ENCODE results near the gene EFS.

Gene EFS

GRCh38 chr14:23320584-23321571 is 44.1 kb downstream of the EFS start, which contains the start of gene PABPN1:
TSS of gene PABPN1 (plus strand) at chr14:23321457. CDS start at chr14:23321470, 13 bp downstream.
- H3K27me3 ChIP-seq (ENCODE audit: control insufficient read depth in 1 of 2, insufficient read depth in 2 of 2, low read length in 2 of 2) = no peaks in the 10 kb centered on the region
- peaks cover 21 to 24% of the 10 kb centered on the region in 2 donors for H3K36me3 ChIP-seq (ENCODE audit: control insufficient read depth in 1 of 2, insufficient read depth in 2 of 2, low read length in 2 of 2)
- no peaks in the 10 kb centered on the region for H3K9me3 ChIP-seq (ENCODE audit: control insufficient read depth in 1 of 2, low read length in 2 of 2)
- peak within 1 kb of the TSS; percentile 80 to 92 for H3K9ac ChIP-seq (ENCODE audit: low read depth in 1 of 2, low read length in 2 of 2)
- peak within 1 kb of the TSS; percentile 86 for H3K27ac ChIP-seq (ENCODE audit: low read depth, low read length)
- peaks cover 10 to 23% of the 10 kb centered on the region in 2 donors for H3K4me1 ChIP-seq (ENCODE audit: control insufficient read depth in 1 of 2, insufficient read depth in 2 of 2, low read length in 2 of 2)
- H3K4me3 ChIP-seq (ENCODE audit: low read depth in 1 of 2, low read length in 2 of 2) = peak within 1 kb of the TSS; percentile 81 to 83

- H3K27me3 ChIP-seq (ENCODE audit: control insufficient read depth in 1 of 2, insufficient read depth in 2 of 2, low read length in 2 of 2) = no peaks in the 10 kb centered on the region
- peaks cover 10 to 23% of the 10 kb centered on the region in 2 donors for H3K4me1 ChIP-seq (ENCODE audit: control insufficient read depth in 1 of 2, insufficient read depth in 2 of 2, low read length in 2 of 2)
- H3K9me3 ChIP-seq (ENCODE audit: control insufficient read depth in 1 of 2, low read length in 2 of 2) = no peaks in the 10 kb centered on the region
- peaks cover 19 to 20% of the 10 kb centered on the region in 2 donors for H3K36me3 ChIP-seq (ENCODE audit: control insufficient read depth in 1 of 2, insufficient read depth in 2 of 2, low read length in 2 of 2)
- H3K9ac ChIP-seq (ENCODE audit: low read depth in 1 of 2, low read length in 2 of 2) = peak overlapping the region in 1 of 2 donors; percentile 52
- peak overlapping the region; percentile 53 to 64 for H3K4me3 ChIP-seq (ENCODE audit: low read depth in 1 of 2, low read length in 2 of 2)
- peak overlapping the region; percentile 82 for H3K27ac ChIP-seq (ENCODE audit: low read depth, low read length)
Measured at GRCh38 chr14:23319746-23320583, 45.0 kb downstream of the EFS start.

DNA sequence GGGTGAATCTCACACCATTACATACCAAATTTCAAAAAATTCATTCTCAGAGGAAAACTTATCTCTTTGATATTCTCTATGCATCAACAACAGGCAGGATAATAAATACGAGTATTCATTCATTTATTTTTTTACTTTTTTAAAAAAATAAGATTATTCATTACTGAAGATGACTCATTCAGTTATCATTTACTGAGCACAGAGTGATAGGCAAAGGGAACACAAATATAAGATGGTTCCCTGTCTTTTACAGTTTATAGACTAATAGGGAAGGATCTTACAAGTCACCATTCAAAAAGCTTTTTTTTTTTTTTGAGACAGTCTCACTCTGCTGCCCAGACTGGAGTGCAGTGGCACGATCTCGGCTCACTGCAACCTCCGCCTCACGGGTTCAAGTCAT is 48.7 kb downstream of the EFS start:
- no peak overlapping the region for H3K27ac ChIP-seq (ENCODE audit: low read depth, low read length)
- H3K4me3 ChIP-seq (ENCODE audit: low read depth in 1 of 2, low read length in 2 of 2) = no peak overlapping the region
- no peak overlapping the region for H3K9ac ChIP-seq (ENCODE audit: low read depth in 1 of 2, low read length in 2 of 2)
- H3K4me1 ChIP-seq (ENCODE audit: control insufficient read depth in 1 of 2, insufficient read depth in 2 of 2, low read length in 2 of 2) = peaks cover 0 to 8% of the 10 kb centered on the region in 2 donors
- H3K27me3 ChIP-seq (ENCODE audit: control insufficient read depth in 1 of 2, insufficient read depth in 2 of 2, low read length in 2 of 2) = no peaks in the 10 kb centered on the region
- H3K36me3 ChIP-seq (ENCODE audit: control insufficient read depth in 1 of 2, insufficient read depth in 2 of 2, low read length in 2 of 2) = peaks cover 0 to 5% of the 10 kb centered on the region in 2 donors
- H3K9me3 ChIP-seq (ENCODE audit: control insufficient read depth in 1 of 2, low read length in 2 of 2) = no peaks in the 10 kb centered on the region

DNA sequence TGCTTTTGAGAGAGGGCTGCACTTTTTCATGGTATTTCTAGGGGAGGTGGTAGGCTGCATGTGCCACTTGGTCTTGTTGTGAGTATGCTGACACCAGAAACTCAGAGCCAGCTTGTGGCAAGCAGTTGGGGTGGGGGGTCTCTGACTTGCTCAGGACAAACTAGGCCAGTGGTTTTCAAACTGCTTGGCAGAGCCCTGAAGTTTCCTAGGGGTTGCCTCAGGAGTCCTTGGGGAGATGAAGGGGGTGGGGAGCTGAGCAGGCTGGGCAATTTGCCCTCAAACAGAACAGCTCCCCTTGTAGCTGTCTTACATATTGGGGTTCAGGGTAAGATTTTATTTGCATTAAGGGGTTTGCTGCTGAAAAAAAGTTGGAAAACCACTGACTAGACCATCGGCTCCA is 54.4 kb downstream of the EFS start:
- Histone ChIP-seq H3K36me3 (ENCODE audit: control insufficient read depth in 1 of 2, insufficient read depth in 2 of 2, low read length in 2 of 2) (peaks cover 18 to 22% of the 10 kb centered on the region in 2 donors), H3K27ac (ENCODE audit: low read depth, low read length) (no peak overlapping the region), H3K27me3 (ENCODE audit: control insufficient read depth in 1 of 2, insufficient read depth in 2 of 2, low read length in 2 of 2) (no peaks in the 10 kb centered on the region), H3K9me3 (ENCODE audit: control insufficient read depth in 1 of 2, low read length in 2 of 2) (no peaks in the 10 kb centered on the region), H3K4me1 (ENCODE audit: control insufficient read depth in 1 of 2, insufficient read depth in 2 of 2, low read length in 2 of 2) (peaks cover 35 to 37% of the 10 kb centered on the region in 2 donors), H3K4me3 (ENCODE audit: low read depth in 1 of 2, low read length in 2 of 2) (no peak overlapping the region), H3K9ac (ENCODE audit: low read depth in 1 of 2, low read length in 2 of 2) (no peak overlapping the region)

DNA sequence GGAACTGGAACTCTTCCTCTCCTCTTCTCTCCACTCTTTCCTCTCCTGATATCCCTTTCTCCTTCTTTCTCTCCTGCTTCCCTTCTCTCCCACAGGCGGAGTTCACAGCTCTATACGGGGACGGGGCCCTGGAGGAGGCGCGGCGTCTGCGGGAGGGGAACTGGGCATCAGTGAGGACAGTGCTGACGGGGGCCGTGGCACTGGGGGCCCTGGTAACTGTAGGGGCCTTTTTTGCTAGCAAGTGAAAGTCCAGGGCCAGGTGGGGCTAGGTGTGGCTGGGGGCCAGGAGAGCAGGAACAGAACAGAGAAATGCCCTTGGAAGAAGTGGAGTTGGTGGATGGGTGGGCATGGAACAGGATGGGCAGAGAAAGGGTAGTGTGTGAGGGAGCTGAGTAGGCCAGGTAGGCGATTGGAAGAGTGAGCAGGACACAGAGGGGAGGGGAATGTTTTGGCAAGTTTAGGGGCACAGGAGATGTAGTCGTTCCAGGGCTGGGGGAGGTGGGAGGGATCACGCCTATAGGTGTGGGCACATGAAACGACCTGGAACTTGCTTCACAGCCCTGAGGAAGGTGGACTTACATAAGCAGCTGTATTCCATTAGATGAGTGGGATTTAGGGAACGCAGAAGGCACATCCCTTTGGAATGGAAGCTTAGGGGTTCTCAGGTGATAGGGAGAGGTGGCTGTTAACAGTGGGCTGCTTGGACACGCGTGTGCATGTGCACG is 56.1 kb downstream of the EFS start:
- peaks cover 38% of the 10 kb centered on the region in 2 donors for H3K4me1 ChIP-seq (ENCODE audit: control insufficient read depth in 1 of 2, insufficient read depth in 2 of 2, low read length in 2 of 2)
- H3K9me3 ChIP-seq (ENCODE audit: control insufficient read depth in 1 of 2, low read length in 2 of 2) = no peaks in the 10 kb centered on the region
- peaks cover 18 to 22% of the 10 kb centered on the region in 2 donors for H3K36me3 ChIP-seq (ENCODE audit: control insufficient read depth in 1 of 2, insufficient read depth in 2 of 2, low read length in 2 of 2)
- H3K9ac ChIP-seq (ENCODE audit: low read depth in 1 of 2, low read length in 2 of 2) = no peak overlapping the region
- no peak overlapping the region for H3K27ac ChIP-seq (ENCODE audit: low read depth, low read length)
- no peaks in the 10 kb centered on the region for H3K27me3 ChIP-seq (ENCODE audit: control insufficient read depth in 1 of 2, insufficient read depth in 2 of 2, low read length in 2 of 2)
- peak overlapping the region in 1 of 2 donors; percentile 11 for H3K4me3 ChIP-seq (ENCODE audit: low read depth in 1 of 2, low read length in 2 of 2)

DNA sequence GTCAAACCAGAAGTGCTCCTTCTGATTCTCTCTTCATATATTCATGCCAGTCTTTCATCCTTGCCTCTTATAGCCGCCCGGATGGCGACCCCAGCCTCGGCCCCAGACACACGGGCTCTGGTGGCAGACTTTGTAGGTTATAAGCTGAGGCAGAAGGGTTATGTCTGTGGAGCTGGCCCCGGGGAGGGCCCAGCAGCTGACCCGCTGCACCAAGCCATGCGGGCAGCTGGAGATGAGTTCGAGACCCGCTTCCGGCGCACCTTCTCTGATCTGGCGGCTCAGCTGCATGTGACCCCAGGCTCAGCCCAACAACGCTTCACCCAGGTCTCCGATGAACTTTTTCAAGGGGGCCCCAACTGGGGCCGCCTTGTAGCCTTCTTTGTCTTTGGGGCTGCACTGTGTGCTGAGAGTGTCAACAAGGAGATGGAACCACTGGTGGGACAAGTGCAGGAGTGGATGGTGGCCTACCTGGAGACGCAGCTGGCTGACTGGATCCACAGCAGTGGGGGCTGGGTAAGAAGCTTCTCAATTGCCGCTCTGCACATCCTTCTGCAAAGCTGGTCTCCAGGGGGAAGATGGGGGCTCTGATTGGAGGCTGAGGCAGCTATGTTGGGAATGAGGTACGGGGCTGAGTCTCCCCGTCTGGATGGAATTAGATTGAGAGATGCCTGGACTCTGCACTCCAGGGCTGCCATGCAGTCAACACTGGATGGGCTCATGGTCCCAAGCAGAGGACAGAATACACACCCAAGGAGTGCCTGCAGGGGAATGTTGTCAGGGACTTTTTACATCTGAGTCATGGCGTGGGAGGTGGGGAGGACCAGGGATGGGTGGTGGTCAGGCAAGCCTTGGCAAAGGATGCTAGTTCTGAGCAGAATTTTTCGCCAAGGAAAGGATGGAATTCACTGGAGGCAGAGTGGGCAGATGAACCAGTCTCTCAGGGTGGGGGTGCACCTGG is 57.0 kb downstream of the EFS start:
- Histone ChIP-seq H3K9ac (ENCODE audit: low read depth in 1 of 2, low read length in 2 of 2) (peak overlapping the region; percentile 84 to 97), H3K9me3 (ENCODE audit: control insufficient read depth in 1 of 2, low read length in 2 of 2) (no peaks in the 10 kb centered on the region), H3K4me3 (ENCODE audit: low read depth in 1 of 2, low read length in 2 of 2) (peak overlapping the region; percentile 80 to 89), H3K27ac (ENCODE audit: low read depth, low read length) (no peak overlapping the region), H3K27me3 (ENCODE audit: control insufficient read depth in 1 of 2, insufficient read depth in 2 of 2, low read length in 2 of 2) (no peaks in the 10 kb centered on the region), H3K4me1 (ENCODE audit: control insufficient read depth in 1 of 2, insufficient read depth in 2 of 2, low read length in 2 of 2) (peaks cover 38 to 41% of the 10 kb centered on the region in 2 donors), H3K36me3 (ENCODE audit: control insufficient read depth in 1 of 2, insufficient read depth in 2 of 2, low read length in 2 of 2) (peaks cover 18 to 22% of the 10 kb centered on the region in 2 donors)

- Histone ChIP-seq H3K36me3 (ENCODE audit: control insufficient read depth in 1 of 2, insufficient read depth in 2 of 2, low read length in 2 of 2) (peaks cover 18 to 22% of the 10 kb centered on the region in 2 donors), H3K4me1 (ENCODE audit: control insufficient read depth in 1 of 2, insufficient read depth in 2 of 2, low read length in 2 of 2) (peaks cover 38 to 47% of the 10 kb centered on the region in 2 donors), H3K9me3 (ENCODE audit: control insufficient read depth in 1 of 2, low read length in 2 of 2) (no peaks in the 10 kb centered on the region), H3K4me3 (ENCODE audit: low read depth in 1 of 2, low read length in 2 of 2) (peak overlapping the region; percentile 80 to 89), H3K27ac (ENCODE audit: low read depth, low read length) (peak overlapping the region; percentile 81), H3K27me3 (ENCODE audit: control insufficient read depth in 1 of 2, insufficient read depth in 2 of 2, low read length in 2 of 2) (no peaks in the 10 kb centered on the region), H3K9ac (ENCODE audit: low read depth in 1 of 2, low read length in 2 of 2) (peak overlapping the region; percentile 84 to 97)
Measured at GRCh38 chr14:23307146-23307530, 57.8 kb downstream of the EFS start.

- no peaks in the 10 kb centered on the region for H3K27me3 ChIP-seq (ENCODE audit: control insufficient read depth in 1 of 2, insufficient read depth in 2 of 2, low read length in 2 of 2)
- H3K4me3 ChIP-seq (ENCODE audit: low read depth in 1 of 2, low read length in 2 of 2) = peak within 1 kb of the TSS; percentile 80 to 89
- peaks cover 38 to 47% of the 10 kb centered on the region in 2 donors for H3K4me1 ChIP-seq (ENCODE audit: control insufficient read depth in 1 of 2, insufficient read depth in 2 of 2, low read length in 2 of 2)
- H3K36me3 ChIP-seq (ENCODE audit: control insufficient read depth in 1 of 2, insufficient read depth in 2 of 2, low read length in 2 of 2) = peaks cover 17 to 18% of the 10 kb centered on the region in 2 donors
- H3K27ac ChIP-seq (ENCODE audit: low read depth, low read length) = peak within 1 kb of the TSS; percentile 81
- H3K9me3 ChIP-seq (ENCODE audit: control insufficient read depth in 1 of 2, low read length in 2 of 2) = no peaks in the 10 kb centered on the region
- peak within 1 kb of the TSS; percentile 84 to 97 for H3K9ac ChIP-seq (ENCODE audit: low read depth in 1 of 2, low read length in 2 of 2)
Measured at GRCh38 chr14:23306412-23307145, 58.4 kb downstream of the EFS start, which contains the start of gene BCL2L2. TSS of gene BCL2L2 (plus strand) at chr14:23306833. CDS start at chr14:23307768, 935 bp downstream.

Measured in duodenal mucosa (tissue), 2 donors.